MCF 10A (cell line): ENCODE measurements around the gene MYOF. TPM values are rescaled to one million over a fixed set of nuclear protein-coding genes. Genes with fewer than 3 reads are reported as not detected.

Experiments used
- BruUV-seq: library from RNA; stranded (reverse); fragments of 400-500 nt; replicated peaks from 2 replicates; lab custom pipeline; 2021; lab: Mats Ljungman, UMichigan
- CTCF ChIA-PET: fragments of 300-600 bp; sonication (Branson Sonifier 250); formaldehyde crosslinking; extraction: SDS; loops from one replicate; lab custom pipeline; 2021; ENCODE audit warnings: antibody characterized with exemption, inconsistent platforms; lab: Yijun Ruan, JAX
- POLR2A ChIA-PET: fragments of 300-600, 350-650 bp; sonication (Branson Sonifier 250); formaldehyde crosslinking; extraction: SDS; loops from one replicate; lab custom pipeline; 2020; ENCODE audit warnings: antibody characterized with exemption, inconsistent platforms; lab: Yijun Ruan, JAX
- DNase-seq: peaks from one replicate; pipeline ENCODE4 v3.0.0-alpha.2; 2018; ENCODE audit not compliant: unreplicated experiment
- H3K27ac Mint-ChIP-seq: one replicate; pipeline ENCODE4 v1.8.0; 2022; ENCODE audit warnings: mild to moderate bottlenecking, low read depth, mixed read lengths; ENCODE audit not compliant: unreplicated experiment
- H3K27me3 Mint-ChIP-seq: one replicate; pipeline ENCODE4 v1.8.0; 2022; ENCODE audit warnings: mixed read lengths; ENCODE audit not compliant: insufficient read depth, unreplicated experiment
- H3K36me3 Mint-ChIP-seq: one replicate; pipeline ENCODE4 v1.8.0; 2022; ENCODE audit warnings: mild to moderate bottlenecking, moderate library complexity, mixed read lengths; ENCODE audit not compliant: insufficient read depth, unreplicated experiment
- H3K4me1 Mint-ChIP-seq: one replicate; pipeline ENCODE4 v1.8.0; 2022; ENCODE audit warnings: mixed read lengths; ENCODE audit not compliant: insufficient read depth, unreplicated experiment
- H3K4me3 Mint-ChIP-seq: one replicate; pipeline ENCODE4 v1.8.0; 2022; ENCODE audit warnings: mild to moderate bottlenecking, moderate library complexity, mixed read lengths; ENCODE audit not compliant: unreplicated experiment
- H3K9me3 Mint-ChIP-seq: one replicate; pipeline ENCODE4 v1.8.0; 2022; ENCODE audit warnings: mixed read lengths; ENCODE audit not compliant: unreplicated experiment
- CTCF ChIP-seq: fragments of 200-600 bp; IDR thresholded peaks from one replicate; pipeline ENCODE4 v1.8.0; 2022; ENCODE audit warnings: antibody characterized with exemption, mild to moderate bottlenecking; ENCODE audit not compliant: unreplicated experiment
- intact Hi-C: fragments of 100-400 bp; cut with micrococcal nuclease; formaldehyde crosslinking; loops from 2 replicates; pipeline ENCODE4 v1.14.1; 2022
- total RNA-seq: library from RNA; stranded (reverse); gene quantifications from 2 replicates; pipeline ENCODE4 v1.2.3, GENCODE V29; 2022

The MYOF gene
- total RNA-seq, 1 experiment from 2014 or later: 167 TPM

- POLR2A ChIA-PET: interaction anchor here (0.6 to 39.8 kb wide), 6 partner anchors 7 to 241 kb away, joined by 3 to 2342 read pairs (median 48); partner anchors contain the start of genes FRA10AC1 and MYOF
- Mint-ChIP-seq H3K36me3 (peaks cover 27% of the 10 kb centered on the region), H3K4me3 (peak overlapping the region; percentile 40), H3K27ac (peak overlapping the region; percentile 81), H3K4me1 (peaks cover 63% of the 10 kb centered on the region), H3K9me3 (no peaks in the 10 kb centered on the region), H3K27me3 (no peaks in the 10 kb centered on the region)
- BruUV-seq: no TSS peak
- TF ChIP-seq CTCF: no peak
- CTCF ChIA-PET: interaction anchor here (0.6 to 18.2 kb wide), 14 partner anchors 8 to 224 kb away, joined by 3 to 178 read pairs (median 4); partner anchors contain the start of gene MYOF
- DNase-seq: no peak
- intact Hi-C loops: no loop called here
These were observed 20.9 kb downstream of the MYOF start for GRCh38 chr10:93461109-93461806.

GRCh38 chr10:93459466-93459865 lies 22.7 kb downstream of the MYOF start:
- intact Hi-C loops: no loop called here
- Mint-ChIP-seq H3K9me3 (no peaks in the 10 kb centered on the region), H3K36me3 (peaks cover 39% of the 10 kb centered on the region), H3K4me3 (peak overlapping the region; percentile 67), H3K27ac (peak overlapping the region; percentile 98), H3K27me3 (no peaks in the 10 kb centered on the region), H3K4me1 (peaks cover 46% of the 10 kb centered on the region)
- no TSS peak for BruUV-seq
- TF ChIP-seq CTCF: no peak
- DNase-seq: no peak
- ChIA-PET POLR2A (interaction anchor here (0.6 to 39.8 kb wide), 4 partner anchors 5 to 137 kb away, joined by 3 to 2342 read pairs (median 1176); partner anchors contain the start of gene MYOF), CTCF (interaction anchor here (0.6 to 18.2 kb wide), 6 partner anchors 14 to 83 kb away, joined by 3 to 178 read pairs (median 6); partner anchors contain the start of gene MYOF)

GRCh38 chr10:93458821-93459257 lies 23.3 kb downstream of the MYOF start:
- CTCF ChIA-PET: interaction anchor here (0.6 to 18.2 kb wide), 9 partner anchors 11 to 82 kb away, joined by 3 to 178 read pairs (median 4); partner anchors contain the start of gene MYOF
- peak overlapping the region; percentile 98 for H3K27ac Mint-ChIP-seq
- intact Hi-C loops: no loop called here
- POLR2A ChIA-PET: interaction anchor here (0.6 to 39.8 kb wide), 5 partner anchors 4 to 137 kb away, joined by 3 to 2342 read pairs (median 10); partner anchors contain the start of gene MYOF
- H3K27me3 Mint-ChIP-seq: no peaks in the 10 kb centered on the region
- peak; percentile 94 for DNase-seq
- H3K9me3 Mint-ChIP-seq: no peaks in the 10 kb centered on the region
- peak overlapping the region; percentile 67 for H3K4me3 Mint-ChIP-seq
- peaks cover 45% of the 10 kb centered on the region for H3K36me3 Mint-ChIP-seq
- H3K4me1 Mint-ChIP-seq: peaks cover 41% of the 10 kb centered on the region
- no peak for TF ChIP-seq CTCF
- no TSS peak for BruUV-seq

DNA sequence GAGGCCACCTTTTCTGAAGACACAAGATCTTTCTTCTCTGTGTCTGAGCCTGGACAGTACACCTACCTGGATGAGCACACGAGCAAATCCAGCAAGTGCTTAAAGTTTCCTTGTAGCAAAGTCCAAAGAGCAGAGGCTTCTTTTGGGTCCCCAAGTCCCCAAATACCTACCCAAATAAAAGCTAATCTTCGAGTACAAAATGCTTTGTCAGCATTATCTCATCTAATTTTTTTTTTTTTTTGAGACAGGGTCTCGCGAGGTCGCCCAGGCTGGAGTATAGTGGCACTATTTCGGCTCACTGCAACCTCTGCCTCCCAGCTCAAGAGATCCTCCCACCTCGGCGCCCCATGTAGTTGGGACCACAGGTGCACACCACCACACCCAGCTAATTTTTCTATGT lies 24.6 kb downstream of the MYOF start:
- ChIA-PET POLR2A (interaction anchor here (0.7 to 39.8 kb wide), 3 partner anchors 3 to 31 kb away, joined by 5 to 2342 read pairs (median 2342); partner anchors contain the start of gene MYOF), CTCF (interaction anchor here (0.6 to 18.2 kb wide), 8 partner anchors 9 to 81 kb away, joined by 4 to 178 read pairs (median 6); partner anchors contain the start of gene MYOF)
- Mint-ChIP-seq H3K27ac (peak overlapping the region; percentile 98), H3K4me1 (peaks cover 33% of the 10 kb centered on the region), H3K4me3 (no peak overlapping the region), H3K27me3 (no peaks in the 10 kb centered on the region), H3K9me3 (no peaks in the 10 kb centered on the region), H3K36me3 (peaks cover 51% of the 10 kb centered on the region)
- no peak for DNase-seq
- intact Hi-C loops: no loop called here
- no TSS peak for BruUV-seq
- TF ChIP-seq CTCF: no peak
